HepG2 (cell line): Measurements from ENCODE around the gene MT4. TPM values are rescaled to one million over a fixed set of nuclear protein-coding genes. Genes with fewer than 3 reads are reported as not detected.

Experiments
- CAMTA2 ChIP-seq: sonication (generic); formaldehyde crosslinking; IDR thresholded peaks from 2 replicates; pipeline ENCODE4 v1.4.0; 2020; ENCODE audit warnings: mild to moderate bottlenecking, missing genetic modification reagents, borderline replicate concordance
- HIC2 ChIP-seq: sonication (generic); formaldehyde crosslinking; IDR thresholded peaks from 2 replicates; pipeline ENCODE4 v1.9.0; 2022; ENCODE audit warnings: low read depth, missing genetic modification reagents
- JUN ChIP-seq: sonication (generic); formaldehyde crosslinking; IDR thresholded peaks from 2 replicates; pipeline ENCODE4 v1.4.0; 2020; ENCODE audit warnings: mild to moderate bottlenecking, missing genetic modification reagents
- MLXIP ChIP-seq: sonication (generic); formaldehyde crosslinking; IDR thresholded peaks from 2 replicates; pipeline ENCODE4 v1.9.0; 2021; ENCODE audit warnings: missing genetic modification reagents, borderline replicate concordance
- MXD1 ChIP-seq: sonication (generic); formaldehyde crosslinking; IDR thresholded peaks from 2 replicates; pipeline ENCODE4 v1.4.0; 2020; ENCODE audit warnings: mild to moderate bottlenecking, missing genetic modification reagents
- NFE2 ChIP-seq: sonication (generic); formaldehyde crosslinking; IDR thresholded peaks from 2 replicates; pipeline ENCODE4 v1.4.0; 2020; ENCODE audit warnings: missing genetic modification reagents
- PITX1 ChIP-seq: sonication (generic); formaldehyde crosslinking; IDR thresholded peaks from 2 replicates; pipeline ENCODE4 v1.5.1; 2020; ENCODE audit warnings: mild to moderate bottlenecking, missing genetic modification reagents
- POLR2G ChIP-seq: fragments of 200-400 bp; formaldehyde crosslinking; IDR thresholded peaks from 2 replicates; pipeline ENCODE4 v1.6.1; 2018; ENCODE audit warnings: mild to moderate bottlenecking, low read depth, low read length, moderate library complexity
- PPARG ChIP-seq: conservative IDR thresholded peaks from 2 replicates; pipeline ENCODE4 v1.6.1; 2016; ENCODE audit warnings: missing biosample characterization, missing genetic modification reagents
- SKIL ChIP-seq: sonication (generic); formaldehyde crosslinking; IDR thresholded peaks from 2 replicates; pipeline ENCODE4 v1.8.0; 2022; ENCODE audit warnings: missing genetic modification reagents, mild to moderate bottlenecking, moderate library complexity, borderline replicate concordance
- UBTF ChIP-seq: sonication (generic); formaldehyde crosslinking; IDR thresholded peaks from 2 replicates; pipeline ENCODE4 v1.4.0; 2020; ENCODE audit warnings: mild to moderate bottlenecking, missing genetic modification reagents
- ZNF205 ChIP-seq: IDR thresholded peaks from 2 replicates; pipeline ENCODE4 v1.6.1; 2018; ENCODE audit warnings: missing biosample characterization, missing genetic modification reagents
- ZNF530 ChIP-seq: sonication (generic); formaldehyde crosslinking; IDR thresholded peaks from 2 replicates; pipeline ENCODE4 v1.5.0; 2020; ENCODE audit warnings: low read depth, mild to moderate bottlenecking, missing genetic modification reagents
- ZNF770 ChIP-seq: sonication (generic); formaldehyde crosslinking; IDR thresholded peaks from 2 replicates; pipeline ENCODE4 v1.5.0; 2020; ENCODE audit warnings: mild to moderate bottlenecking, missing genetic modification reagents
- ZSCAN22 ChIP-seq: sonication (generic); formaldehyde crosslinking; IDR thresholded peaks from 2 replicates; pipeline ENCODE4 v1.4.0; 2020; ENCODE audit warnings: mild to moderate bottlenecking, missing genetic modification reagents
- polyA plus RNA-seq, 8 experiments: library from polyadenylated mRNA; depleted of rRNA in 3 of 8; stranded (reverse) in 7 of 8; unstranded in 1 of 8; fragments of >200 nt; fragmentation: Illumina TruSeq in 4 of 8; extraction: Trizol in 4 of 8; gene quantifications; 2 replicates each; pipeline versions ENCODE4 v1.2.1 to v1.2.3, GENCODE V29; 2011 to 2016; ENCODE audit warnings: low read depth in 4 of 8, missing spikeins in 1 of 8, mixed read lengths in 1 of 8; ENCODE audit not compliant: insufficient read depth in 1 of 8
- total RNA-seq, 5 experiments: library from RNA; depleted of rRNA; stranded (reverse); fragments of >200 nt; fragmentation: Illumina TruSeq; extraction: Trizol; gene quantifications; 2 replicates each; pipeline ENCODE4 v1.2.3, GENCODE V29; 2016; ENCODE audit warnings: low read depth in 1 of 5

Gene MT4
- total and polyA plus RNA-seq, 2 of the 13 experiments (the other 11 are each of a cell fraction or from before 2014, with no cell fraction given) = not detected

- 0 out of 2 replicates have a peak, but pooled peaks have one; percentile 8 for TF ChIP-seq HIC2 (CRISPR knock-in tag)
- peak; percentile 87 for TF ChIP-seq MXD1 (CRISPR knock-in tag)
- peak; percentile 84; the same call in 1 of the 2 replicates for TF ChIP-seq UBTF (CRISPR knock-in tag)
- no peak for TF ChIP-seq PITX1 (CRISPR knock-in tag)
- TF ChIP-seq PPARG (CRISPR knock-in tag) = peak; percentile 57; the same call in 1 of the 2 replicates
- TF ChIP-seq MLXIP (CRISPR knock-in tag) = 0 out of 2 replicates have a peak, but pooled peaks have one; percentile 7
- 0 out of 2 replicates have a peak, but pooled peaks have one; percentile 11 for TF ChIP-seq SKIL (CRISPR knock-in tag)
- TF ChIP-seq ZNF530 (CRISPR knock-in tag) = 0 out of 2 replicates have a peak, but pooled peaks have one; percentile 19
- TF ChIP-seq JUN = peak; percentile 53; the same call in 1 of the 2 replicates
- TF ChIP-seq CAMTA2 (CRISPR knock-in tag) = peak; percentile 97
- peak; percentile 27; the same call in 1 of the 2 replicates for TF ChIP-seq ZNF770 (CRISPR knock-in tag)
- TF ChIP-seq ZNF205 = peak; percentile 57
- peak; percentile 93 for TF ChIP-seq POLR2G
- TF ChIP-seq ZSCAN22 (CRISPR knock-in tag) = no peak
- no peak for TF ChIP-seq NFE2
Measured at GRCh38 chr16:56608043-56608875, 43.4 kb downstream of the MT4 start, which contains the start of gene MT2A (continued).
